Measurements from ENCODE around the gene SELENOF.
"Not testable (repeated sequence)": the region's sequence is repeated elsewhere in the genome, so short reads cannot be mapped to it uniquely, and the experiment has no call there.

Gene SELENOF

DNA sequence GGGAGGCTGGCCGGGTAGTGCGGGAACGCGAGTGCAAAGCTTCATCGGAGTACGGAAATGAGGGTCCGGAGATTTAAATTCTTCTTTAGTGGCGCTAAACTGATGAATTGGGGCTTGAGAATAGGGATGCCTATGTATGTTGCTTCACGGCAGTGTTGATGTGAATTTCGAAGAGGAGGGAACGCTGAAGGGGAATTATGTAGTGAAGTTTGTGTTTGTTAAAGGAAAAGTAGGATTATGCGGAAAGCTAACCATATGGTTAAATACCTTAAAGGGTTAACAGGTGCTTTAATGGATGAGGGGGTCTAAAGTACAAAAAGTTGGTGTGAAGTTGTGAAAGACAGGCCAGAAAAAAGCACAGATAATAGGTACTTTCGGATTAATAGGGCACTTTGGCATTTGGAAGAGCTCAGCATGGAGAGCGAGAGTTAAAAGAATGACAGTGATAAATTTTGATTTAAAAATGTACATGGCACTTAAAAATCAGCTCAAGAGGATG, 1.9 kb upstream of the SELENOF start:
- DNase-seq (ENCODE audit: low read depth): no peak

- DNase-seq (ENCODE audit: low read depth): peak; percentile 29
Observed at GRCh38 chr1:86914998-86915736, 1.2 kb upstream of the SELENOF start.

- DNase-seq (ENCODE audit: low read depth): no peak
Observed at GRCh38 chr1:86914601-86914997, 673 bp upstream of the SELENOF start, which contains the start of gene HS2ST1. Gene HS2ST1 (plus strand): TSS chr1:86914635.

GRCh38 chr1:86913399-86913895, 479 bp downstream of the SELENOF start:
- peak; percentile 0 for DNase-seq (ENCODE audit: low read depth)

- DNase-seq (ENCODE audit: low read depth): no peak
Observed at GRCh38 chr1:86912281-86912900, 1.5 kb downstream of the SELENOF start.

- DNase-seq (ENCODE audit: low read depth): no peak
Observed at GRCh38 chr1:86906419-86906818, 7.5 kb downstream of the SELENOF start.

DNA sequence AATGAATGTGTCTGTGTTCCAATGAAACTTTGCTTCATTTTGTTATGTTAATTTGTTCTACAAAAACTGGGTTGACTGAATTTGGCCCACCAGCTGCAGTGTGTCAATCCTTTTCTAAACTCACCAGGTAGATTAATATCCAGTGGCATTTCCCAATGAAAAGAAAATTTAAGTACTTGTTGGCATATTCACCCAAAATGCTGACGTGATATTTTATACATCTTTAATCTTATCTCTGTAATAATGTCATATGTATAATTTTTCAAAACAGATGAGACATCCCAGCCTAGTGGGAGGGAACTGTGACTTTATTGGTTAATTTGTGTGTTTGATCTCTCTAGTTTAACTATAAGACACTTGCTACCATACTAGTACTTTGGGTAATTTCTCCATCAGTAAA, 8.1 kb downstream of the SELENOF start:
- DNase-seq (ENCODE audit: low read depth): no peak

GRCh38 chr1:86899401-86899800, 14.5 kb downstream of the SELENOF start:
- DNase-seq (ENCODE audit: low read depth): not testable (repeated sequence)

DNA sequence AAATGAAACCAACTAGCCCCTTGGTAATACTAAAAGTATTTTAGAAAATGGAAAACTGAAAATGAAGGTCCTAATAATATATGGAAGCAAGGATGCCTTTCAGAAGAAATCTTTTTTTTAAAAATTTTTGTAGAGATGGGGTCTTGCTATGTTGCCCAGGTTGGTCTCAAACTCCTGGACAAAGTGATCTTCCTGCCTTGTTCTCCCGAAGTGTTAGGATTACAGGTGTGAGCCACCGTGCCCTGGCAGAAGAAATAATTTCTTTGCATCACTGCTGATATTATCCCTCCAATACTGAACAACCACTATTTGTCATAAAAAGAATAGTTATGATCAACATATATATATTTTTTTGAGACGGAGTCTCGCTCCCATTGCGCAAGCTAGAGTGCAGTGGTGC, 25.6 kb downstream of the SELENOF start:
- DNase-seq (ENCODE audit: low read depth): no peak

DNA sequence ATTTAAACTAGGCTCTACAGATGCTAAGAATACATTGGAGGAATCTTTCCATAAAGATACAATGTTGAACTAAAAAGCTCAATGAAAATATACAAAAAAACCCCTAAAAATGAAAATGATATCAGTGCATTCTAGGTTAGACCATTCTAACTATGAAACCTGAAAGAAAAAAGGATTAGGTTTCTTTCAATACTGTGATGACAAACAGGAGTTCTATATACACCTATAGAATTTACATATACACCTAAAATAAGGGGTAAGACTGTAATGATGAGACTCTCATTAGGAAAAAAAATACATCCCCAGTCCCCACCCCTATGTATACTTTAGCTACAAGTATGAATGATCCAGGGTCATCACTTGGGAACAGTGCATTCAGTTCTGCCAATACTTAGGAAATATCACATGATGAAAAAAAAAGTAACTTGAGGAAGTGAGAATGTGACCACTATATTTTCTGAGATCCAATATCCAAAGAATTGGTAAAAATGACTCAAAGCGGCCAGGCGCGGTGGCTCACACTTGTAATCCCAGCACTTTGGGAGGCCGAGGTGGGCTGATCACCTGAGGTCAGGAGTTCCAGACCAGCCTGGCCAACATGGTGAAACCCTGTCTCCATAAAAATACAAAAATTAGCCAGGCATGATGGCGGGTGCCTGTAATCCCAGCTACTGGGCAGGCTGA, 26.3 kb downstream of the SELENOF start:
- DNase-seq (ENCODE audit: low read depth): no peak

DNA sequence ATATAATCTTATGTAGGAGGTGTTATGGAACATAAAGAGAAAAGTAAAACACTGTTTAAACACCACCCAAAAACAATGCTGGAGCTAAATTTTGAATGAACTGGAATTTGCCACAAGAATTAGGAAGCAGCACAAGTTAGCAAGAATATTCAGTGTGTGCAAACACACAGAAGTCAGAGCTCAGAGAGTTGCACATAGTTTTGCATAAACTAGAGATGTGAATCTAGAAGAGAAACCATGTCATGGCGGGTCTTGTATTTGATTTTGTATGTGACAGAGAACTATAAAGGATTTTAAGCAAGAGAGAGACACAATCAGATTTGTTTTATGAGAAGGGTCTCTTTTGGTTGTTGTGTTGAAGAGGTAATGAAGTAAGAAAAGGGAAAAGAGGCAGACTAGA, 38.2 kb downstream of the SELENOF start:
- no peak for DNase-seq (ENCODE audit: low read depth)

DNA sequence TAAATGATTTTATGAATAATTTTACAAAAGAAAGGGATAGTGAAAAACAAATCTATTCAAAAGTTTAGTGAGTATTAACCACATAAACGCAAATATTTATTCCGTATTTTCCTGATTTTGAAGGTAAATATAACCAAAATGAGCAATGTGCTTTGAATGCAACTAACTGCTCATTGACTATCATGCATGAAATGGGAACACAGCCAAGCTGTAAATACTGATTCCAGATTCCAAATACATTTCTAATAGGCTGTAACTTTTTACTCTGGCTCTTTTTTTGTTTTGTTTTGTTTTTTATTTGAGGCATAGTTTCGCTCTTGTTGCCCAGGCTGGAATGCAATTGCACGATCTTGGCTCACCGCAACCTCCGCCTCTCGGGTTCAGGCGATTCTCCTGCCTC, 41.8 kb downstream of the SELENOF start:
- DNase-seq (ENCODE audit: low read depth): no peak

DNA sequence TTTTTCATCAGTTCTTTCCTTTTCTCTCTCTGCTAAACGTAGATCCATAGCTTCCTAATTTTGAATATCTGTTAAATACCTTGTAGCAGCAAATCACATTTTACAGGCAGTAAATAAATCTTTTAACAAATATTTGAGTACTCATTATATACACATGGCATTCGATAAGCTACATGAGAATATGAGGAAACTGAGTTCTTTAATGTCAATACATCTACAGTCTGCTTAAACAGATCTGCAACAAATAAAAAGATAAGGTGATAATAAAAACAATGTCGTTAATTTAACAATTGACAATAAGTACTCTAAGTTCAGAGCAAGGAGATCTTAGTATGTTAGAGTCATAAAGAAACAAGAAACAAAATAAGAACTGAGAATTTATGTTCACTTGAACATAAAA, 42.9 kb downstream of the SELENOF start:
- no peak for DNase-seq (ENCODE audit: low read depth)

GRCh38 chr1:86868477-86868876, 45.4 kb downstream of the SELENOF start:
- DNase-seq (ENCODE audit: low read depth): no peak

- DNase-seq (ENCODE audit: low read depth): not testable (repeated sequence)
Observed at GRCh38 chr1:86867278-86867677, 46.6 kb downstream of the SELENOF start.

DNA sequence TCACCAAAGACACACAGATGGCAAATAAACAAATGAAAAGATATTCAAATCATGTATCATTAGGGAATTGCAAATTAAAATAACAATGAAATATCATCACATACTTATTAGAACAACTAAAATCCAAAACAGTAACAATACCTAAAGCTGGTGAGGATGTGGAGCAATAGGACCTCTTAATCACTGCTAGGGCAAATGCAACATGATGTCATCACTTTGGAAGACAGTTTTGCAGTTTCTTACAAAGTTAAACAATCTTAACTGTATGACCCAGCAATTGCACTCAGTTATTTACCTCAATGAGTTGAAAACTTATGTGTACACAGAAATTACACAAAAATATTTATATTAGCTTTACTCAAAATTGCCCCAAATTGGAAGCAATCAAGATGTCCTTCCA, 47.3 kb downstream of the SELENOF start:
- DNase-seq (ENCODE audit: low read depth): peak; percentile 41

DNA sequence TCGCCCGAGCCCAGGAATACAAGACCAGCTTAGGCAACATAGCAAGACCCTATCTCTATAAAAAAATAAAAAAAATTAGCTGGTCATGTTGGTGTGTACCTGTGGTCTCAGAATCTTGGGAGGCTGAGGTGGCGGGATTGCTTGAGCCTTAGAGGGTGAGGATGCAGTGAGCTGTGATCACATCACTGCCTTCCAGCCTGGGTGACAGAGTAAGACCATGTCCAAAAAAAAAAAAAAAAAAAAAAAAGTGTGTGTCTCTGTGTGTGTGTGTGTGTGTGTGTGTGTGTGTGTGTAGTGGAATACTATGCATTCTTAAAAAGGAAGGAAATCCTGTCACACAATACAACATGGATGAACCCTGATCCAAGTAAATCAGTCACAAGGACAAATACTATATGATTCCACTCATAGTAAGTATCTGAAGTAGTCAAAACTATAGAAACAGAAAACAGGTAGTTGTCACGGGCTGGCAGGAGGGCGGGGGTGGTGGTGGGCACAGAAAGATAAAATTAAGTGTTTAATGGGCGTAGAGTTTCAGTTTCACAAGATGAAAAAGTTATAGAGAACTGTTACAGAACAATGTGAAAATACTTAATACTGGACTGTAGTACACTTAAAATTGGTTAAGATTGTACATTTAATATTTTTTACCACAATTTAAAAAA, 47.8 kb downstream of the SELENOF start:
- no peak for DNase-seq (ENCODE audit: low read depth)

- no peak for DNase-seq (ENCODE audit: low read depth)
Observed at GRCh38 chr1:86862920-86863319, 51.0 kb downstream of the SELENOF start.

- DNase-seq (ENCODE audit: low read depth): no peak
Observed at GRCh38 chr1:86861424-86861823, 52.5 kb downstream of the SELENOF start.

- DNase-seq (ENCODE audit: low read depth): no peak
Observed at GRCh38 chr1:86860424-86860823, 53.5 kb downstream of the SELENOF start.

DNA sequence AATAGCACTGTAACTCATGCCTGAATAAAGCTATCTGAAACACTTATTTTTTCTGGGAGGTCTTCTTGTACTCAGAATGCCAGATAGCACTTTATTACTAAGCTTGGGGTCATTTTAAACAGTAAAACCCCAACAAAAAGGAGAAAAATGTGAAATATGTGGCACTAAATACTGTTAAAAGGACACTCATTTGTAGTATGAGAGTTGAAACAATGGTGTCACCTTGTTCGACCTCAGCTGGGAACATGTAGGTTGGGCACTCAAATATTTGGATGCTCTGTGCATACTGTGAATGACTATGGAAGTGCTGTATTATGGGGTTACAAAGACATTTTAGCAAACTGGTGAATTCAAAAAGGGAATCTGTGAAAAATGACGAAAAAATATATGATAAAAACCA, 53.9 kb downstream of the SELENOF start:
- DNase-seq (ENCODE audit: low read depth): no peak

GRCh38 chr1:86858524-86859261, 55.2 kb downstream of the SELENOF start:
- no peak for DNase-seq (ENCODE audit: low read depth)
